HG03175 (cell line): ENCODE data around the gene DNAJB13.
"Not testable (repeated sequence)": the region's sequence is repeated elsewhere in the genome, so short reads cannot be mapped to it uniquely, and the experiment has no call there.

ENCODE experiments used
- ATAC-seq: cut with Tn5 transposase; IDR thresholded peaks from one replicate; pipeline ENCODE4 v1.9.1; 2021; ENCODE audit warnings: mild to moderate bottlenecking, moderate library complexity; ENCODE audit not compliant: unreplicated experiment

The DNAJB13 gene, protein sequence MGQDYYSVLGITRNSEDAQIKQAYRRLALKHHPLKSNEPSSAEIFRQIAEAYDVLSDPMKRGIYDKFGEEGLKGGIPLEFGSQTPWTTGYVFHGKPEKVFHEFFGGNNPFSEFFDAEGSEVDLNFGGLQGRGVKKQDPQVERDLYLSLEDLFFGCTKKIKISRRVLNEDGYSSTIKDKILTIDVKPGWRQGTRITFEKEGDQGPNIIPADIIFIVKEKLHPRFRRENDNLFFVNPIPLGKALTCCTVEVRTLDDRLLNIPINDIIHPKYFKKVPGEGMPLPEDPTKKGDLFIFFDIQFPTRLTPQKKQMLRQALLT

DNA sequence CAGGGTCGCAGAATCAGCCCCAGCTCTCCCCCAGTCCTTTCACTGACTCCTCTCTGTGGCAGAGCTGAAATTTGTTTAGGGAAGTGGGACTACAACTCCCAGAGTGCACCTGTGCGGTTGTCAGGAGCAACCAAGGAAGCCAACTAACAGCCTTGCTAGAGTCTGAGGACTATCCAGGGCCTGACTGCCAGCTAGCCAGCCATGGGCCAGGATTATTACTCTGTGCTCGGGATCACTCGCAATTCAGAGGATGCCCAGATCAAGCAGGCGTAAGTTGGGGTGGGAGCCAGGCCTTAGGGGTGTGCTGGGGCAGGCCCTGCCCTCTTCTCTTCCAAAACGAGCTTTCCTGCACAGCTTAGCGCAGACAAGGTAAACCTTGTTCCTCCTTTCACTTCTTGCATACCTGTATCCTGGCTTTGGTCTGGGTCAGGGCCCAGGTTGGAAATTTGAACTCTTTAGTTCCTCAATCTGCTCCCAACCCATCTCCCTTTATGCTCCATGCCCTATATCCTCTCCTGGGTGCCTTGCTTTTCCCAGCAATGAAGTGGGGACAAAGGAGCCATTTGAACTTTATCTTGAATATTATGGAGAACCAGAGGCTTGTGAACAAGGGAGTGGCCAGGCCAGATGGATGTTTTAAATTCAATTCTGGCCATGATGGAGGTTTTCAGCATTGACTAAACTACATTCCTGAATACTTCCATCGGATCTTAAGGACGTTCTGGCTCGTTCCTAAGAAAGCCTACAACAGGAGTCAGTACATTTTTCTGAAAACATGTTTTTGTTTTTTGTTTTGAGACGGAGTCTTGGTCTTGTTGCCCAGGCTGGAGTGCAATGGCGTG is at the start of gene DNAJB13:
DNAJB13 (plus strand) TSS at position 158 of the 842 bp plus-strand sequence; CDS start at position 202, 44 bp downstream.
- peak; percentile 96 for ATAC-seq

DNA sequence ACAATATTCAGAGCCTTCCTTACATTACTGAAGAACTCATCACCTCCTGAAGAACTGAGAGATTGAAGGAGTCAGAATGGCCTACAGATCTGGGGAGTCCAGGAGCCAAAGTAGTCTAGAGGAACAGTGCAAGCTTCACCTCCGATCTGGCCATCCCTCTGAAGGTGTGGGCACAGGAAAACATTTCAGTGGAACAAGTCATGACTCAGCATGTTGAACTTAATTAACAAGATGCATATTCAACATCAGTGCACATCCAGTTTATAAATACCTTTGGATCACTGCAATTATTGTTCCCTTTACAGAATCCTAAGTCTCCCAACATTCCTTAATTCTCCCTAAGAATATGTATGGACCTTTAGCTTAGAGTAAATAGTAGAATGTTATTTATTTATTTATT is 48.5 kb upstream of the DNAJB13 start:
- no peak for ATAC-seq

DNA sequence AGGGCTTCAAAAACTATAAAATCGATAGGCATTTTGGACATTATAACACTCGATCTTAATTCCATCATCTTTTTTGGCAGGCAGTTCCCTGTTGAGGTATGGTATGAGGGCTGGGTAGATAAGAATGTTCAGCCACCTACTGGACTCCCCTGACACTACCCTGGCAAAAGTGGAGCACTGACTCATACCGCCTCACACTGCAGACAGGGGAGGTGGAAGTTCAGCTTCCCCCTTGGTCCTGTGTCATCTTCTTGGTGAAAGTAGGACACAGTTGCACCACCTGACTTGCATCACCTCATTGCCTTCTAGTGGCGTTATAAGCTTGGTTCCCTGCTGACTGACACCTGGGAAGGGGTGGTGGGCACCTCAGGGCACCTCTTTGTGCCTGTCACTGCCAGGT is 43.6 kb upstream of the DNAJB13 start:
- ATAC-seq: no peak

DNA sequence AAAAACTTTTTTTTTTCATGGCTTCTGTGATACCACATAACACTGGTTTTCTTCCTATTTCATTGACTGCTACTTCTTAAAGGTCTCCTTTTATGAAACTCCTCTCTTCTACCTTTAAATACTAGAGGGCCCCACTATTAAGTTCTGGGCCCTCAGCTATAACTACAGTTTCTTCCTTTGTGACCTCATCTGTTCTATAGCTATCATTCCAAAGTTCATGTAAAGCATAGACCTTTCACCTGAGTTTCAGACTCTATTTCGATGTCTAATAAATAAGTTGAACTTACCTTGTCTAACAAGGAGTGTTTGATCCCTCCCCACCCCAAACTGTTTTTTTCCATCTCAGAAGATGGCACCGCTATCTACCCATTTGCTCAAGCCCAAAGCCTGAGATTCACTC is 38.8 kb upstream of the DNAJB13 start:
- no peak for ATAC-seq

DNA sequence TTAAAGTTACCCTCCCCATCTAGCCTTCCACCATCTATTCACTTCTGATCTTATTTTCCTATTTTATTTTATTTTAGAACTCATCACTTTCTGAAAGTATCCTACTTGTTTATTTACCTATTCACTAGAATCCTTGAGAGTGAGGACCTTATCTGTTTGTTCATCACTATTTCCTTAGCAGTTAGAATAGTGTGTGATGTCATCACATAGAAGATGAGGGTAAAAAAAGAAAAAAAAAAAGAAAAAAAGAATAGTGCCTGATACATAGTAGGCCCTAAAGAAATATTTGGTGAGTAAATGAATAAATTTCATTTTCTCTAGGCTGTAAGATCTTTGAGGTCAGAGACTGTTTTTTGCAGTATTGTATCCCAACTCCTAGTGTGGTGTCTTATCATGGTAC is 37.4 kb upstream of the DNAJB13 start:
- no peak for ATAC-seq

DNA sequence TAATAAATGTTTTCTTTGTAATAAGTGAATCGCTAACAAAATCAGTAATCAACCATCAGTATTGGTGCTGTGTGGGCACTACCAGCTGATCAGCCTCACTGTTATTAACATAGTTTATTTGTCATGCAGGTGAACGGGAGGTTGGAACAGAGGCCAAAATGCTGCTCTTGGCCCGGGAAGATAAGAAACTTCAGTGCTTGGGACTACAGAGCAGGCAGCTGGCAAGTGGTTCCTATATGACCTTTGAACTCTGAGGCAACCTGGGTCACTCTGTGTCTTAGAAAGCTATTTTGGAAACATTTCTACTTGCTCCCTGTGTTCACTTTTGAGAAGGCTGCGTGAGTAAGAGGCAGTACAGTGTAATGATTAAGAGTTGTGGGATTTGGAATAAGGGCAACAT is 36.5 kb upstream of the DNAJB13 start:
- ATAC-seq: no peak

DNA sequence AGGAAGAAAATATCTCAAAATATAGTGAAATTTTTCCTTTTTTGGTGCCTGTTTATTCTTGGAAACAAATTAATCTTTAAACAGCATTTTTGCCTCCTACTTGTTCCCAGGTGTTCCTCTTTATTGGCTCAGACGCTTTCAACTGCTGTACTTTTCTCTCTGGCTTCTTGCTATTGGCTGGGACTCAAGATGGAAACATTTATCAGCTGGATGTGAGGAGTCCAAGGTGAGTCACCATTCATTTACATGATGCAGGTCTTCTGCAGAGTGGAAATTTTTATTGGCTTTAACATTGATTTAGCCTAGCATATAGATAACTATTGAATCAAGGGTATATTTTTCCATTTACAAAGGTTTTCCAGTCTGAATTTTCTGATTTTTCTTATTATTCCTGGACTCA is 34.4 kb upstream of the DNAJB13 start:
- no peak for ATAC-seq

DNA sequence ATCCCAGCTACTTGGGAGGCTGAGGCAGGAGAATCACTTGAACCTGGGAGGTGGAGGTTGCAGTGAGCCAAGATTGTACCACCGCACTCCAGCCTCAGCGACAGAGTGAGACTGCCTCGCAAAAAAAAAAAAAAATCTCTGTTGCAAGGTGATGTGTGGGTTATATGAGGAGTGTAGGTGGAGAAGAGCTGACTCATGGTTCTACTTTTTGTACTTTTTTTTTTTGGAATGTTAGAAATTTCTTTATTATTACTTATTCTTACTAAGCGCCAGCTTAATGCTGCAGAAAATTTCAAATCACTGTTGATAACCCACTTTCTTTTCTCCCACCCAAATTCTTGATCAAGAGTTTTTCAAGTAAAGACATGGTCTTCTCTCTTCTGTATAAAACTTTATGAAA is 29.6 kb upstream of the DNAJB13 start:
- ATAC-seq: no peak

DNA sequence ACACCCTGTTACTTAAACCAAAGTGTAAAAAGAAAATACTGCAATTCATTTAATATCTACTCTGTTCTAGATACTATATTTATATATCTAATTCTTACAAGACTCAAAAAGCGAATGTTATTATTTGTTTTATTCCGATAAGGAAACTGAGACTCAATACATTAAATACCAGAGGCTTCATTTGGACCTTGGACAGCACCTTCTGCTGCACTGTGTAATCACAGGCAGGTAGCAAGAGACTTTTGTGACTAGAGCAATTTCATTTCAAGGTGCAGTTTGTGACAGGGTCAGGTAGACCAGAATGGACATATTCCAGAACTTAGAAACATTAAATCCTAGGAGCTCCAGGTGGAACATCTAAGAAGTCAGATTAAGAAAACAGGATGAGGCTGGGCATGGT is 21.4 kb upstream of the DNAJB13 start:
- ATAC-seq: no peak

DNA sequence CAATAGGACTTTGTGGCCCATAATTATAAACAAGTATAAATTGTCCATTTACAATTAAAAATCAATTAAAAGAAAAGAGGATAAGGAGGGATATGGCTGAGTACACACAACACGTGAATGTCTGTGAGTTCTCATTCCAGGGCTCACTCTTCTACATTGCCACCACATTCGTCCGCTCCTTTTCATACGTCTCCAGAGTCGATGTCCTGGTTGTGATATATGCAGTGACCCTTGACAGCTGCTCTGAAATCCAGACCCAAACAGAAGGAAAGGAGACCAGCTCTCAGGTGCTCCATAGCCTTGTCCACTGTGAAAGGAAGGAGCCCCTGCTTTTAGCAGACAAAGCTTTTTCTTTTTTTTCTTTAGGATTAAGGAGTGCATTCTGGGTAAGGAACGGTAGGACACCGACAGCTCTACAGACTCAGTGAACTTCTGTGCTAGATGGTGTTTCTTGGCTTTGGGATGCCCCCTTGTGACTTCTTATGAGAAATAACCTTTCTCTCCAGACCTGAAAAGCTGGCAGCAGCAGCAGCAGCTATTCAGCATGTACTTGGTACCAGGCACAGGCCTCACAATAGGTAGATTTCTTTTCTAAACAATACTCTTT is 19.7 kb upstream of the DNAJB13 start:
- ATAC-seq: no peak

DNA sequence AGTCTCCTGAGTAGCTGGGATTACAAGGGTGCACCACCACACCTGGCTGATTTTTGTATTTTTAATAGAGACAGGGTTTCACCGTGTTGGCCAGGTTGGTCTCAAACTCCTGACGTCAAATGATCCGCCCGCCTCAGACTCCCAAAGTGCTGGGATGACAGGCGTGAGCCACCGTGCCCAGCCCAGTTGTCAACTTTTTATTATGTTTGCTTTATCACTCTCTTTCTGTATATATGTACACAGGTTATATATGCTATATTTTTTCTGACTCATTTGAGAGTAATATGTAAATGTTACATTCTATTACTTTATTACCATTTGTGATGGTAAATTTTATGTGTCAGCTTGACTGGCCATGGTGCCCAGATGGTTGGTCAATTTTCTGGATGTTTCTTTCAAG is 18.9 kb upstream of the DNAJB13 start:
- ATAC-seq: no peak

DNA sequence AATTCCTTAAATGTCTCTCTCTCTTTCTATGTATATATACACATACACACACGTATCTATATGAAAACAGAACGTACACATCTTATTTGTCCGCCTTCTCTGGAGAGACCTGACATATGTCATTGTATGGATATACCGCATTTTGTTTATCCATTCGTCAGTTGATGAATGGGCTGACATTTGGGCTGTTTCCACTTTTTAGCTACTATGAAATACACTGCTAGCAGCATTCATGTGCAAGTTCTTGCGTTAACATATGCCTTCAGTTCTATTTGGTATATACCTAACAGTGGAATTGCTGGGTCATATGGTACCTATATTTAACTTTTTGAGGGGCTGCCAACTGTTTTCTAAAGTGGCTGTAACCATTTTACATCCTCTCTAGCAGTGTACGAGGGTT is 18.0 kb upstream of the DNAJB13 start:
- no peak for ATAC-seq

DNA sequence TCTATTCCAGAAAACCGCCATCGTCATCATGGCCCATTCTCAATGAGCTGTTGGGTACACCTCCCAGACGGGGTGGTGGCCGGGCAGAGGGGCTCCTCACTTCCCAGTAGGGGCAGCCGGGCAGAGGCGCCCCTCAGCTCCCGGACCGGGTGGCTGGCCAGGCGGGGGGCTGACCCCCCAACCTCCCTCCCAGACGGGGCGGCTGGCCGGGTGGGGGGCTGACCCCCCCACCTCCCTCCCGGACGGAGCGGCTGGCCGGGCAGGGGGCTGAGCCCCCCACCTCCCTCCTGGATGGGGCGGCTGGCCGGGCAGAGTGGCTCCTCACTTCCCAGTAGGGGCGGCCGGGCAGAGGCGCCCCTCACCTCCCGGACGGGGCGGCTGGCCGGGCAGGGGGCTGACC is 14.8 kb upstream of the DNAJB13 start:
- ATAC-seq: not testable (repeated sequence)

DNA sequence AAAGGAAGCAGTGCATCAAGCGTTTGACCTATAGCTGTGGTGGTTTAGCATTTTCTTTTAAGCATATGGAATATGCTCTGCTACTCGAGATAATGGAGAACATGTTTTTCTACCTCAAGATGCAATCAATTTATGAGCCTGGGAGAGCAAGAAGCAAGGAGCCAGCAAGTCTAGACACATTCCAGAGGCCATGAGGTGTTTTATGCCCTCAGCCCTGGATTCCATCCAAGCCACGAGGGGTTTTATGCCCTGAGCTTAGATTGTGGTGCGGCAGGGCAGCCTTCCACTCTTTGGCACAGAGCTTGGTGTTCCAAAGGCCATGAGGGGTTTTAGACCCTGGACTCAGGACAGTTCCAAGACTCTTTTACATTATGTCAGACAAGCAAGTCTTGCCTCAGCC is 11.7 kb upstream of the DNAJB13 start:
- no peak for ATAC-seq

DNA sequence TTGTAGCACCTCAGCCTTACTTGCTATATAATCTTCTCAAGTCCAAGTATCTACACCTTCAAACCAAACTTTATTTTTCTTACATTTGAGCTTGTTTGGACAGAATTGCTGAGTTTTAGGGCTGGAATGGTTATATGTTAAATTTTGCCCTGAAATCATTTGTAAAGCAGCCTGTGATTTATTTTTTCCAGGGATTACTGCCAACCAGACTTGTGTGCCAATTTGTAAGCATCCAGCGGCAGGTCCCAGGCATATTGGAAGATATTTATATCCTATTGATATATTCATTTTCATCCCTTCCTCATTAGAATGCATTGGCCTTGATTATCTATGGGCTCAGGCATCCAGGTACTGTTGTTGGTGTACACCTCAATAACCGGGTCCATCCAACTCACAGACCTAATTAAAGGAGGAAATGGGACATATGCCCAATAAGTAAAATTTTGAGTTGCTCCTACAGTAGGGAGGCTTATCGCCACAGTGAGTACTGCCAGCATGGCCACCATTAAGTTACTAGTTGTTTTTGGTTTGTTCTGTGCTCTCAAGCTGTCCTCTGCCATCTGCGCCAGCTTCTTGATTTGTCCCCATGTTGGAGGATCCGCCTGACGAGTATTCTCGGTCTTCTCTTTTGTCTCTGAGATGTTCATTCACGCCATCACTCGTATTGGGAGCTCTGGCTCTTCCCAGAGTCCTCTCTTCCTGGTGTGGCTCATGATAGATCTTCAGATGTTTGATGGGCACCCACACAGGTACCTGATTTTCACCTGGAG is 9.8 kb upstream of the DNAJB13 start:
- ATAC-seq: no peak

DNA sequence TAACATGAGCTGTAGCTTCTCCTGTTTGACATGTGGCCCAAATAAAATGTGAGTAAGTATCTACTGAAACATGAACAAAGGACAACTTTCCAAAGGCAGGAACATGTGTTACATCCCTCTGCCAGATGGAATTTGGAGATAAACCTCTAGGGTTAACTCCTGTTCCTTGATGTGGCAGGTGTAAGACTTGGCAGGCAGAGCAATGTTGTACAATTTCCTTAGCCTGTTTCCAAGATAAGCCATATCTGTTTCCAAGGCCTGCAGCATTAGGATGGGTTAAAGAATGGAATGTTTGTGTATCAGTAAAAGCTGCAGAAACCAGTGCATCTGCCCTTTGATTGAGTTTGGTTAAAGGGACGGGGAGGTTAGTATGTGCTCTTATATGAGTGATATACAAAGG is 8.8 kb upstream of the DNAJB13 start:
- no peak for ATAC-seq

DNA sequence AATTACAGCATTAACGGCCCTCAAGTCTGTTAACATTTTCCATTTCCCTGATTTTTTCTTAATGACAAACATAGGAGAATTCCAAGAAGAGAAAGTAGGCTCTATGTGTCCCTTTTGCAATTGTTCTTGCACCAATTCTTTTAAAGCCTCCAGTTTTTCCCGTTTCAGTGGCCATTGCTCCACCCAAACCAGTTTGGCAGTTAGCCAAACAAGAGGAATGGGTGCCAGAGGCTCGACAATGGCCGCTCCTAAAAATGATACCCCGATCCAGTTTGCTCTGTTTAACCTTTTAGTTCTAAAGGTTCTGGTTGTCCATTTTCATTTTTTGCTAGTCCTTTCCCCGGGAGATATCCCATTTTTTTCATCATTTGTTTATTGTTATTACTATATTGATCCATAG is 6.7 kb upstream of the DNAJB13 start:
- ATAC-seq: no peak

DNA sequence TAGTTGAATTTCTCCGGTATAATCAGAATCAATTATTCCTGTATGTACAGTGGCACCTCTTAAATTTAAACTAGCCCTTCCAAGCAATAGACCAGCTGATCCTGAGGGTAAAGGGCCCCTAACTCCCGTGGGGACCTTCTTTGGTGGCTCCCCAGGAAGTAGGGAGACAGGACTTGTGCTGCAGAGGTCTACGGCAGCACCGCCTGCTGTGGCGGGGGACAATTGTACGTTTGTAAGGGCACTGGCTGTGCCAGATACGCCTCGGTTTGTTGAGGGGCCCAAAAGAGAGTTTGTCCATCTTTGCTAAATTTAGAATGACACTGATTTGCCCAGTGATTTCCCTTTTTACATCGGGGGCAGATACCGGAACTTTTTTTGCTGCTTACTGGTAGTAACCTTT is 5.9 kb upstream of the DNAJB13 start:
- ATAC-seq: no peak

DNA sequence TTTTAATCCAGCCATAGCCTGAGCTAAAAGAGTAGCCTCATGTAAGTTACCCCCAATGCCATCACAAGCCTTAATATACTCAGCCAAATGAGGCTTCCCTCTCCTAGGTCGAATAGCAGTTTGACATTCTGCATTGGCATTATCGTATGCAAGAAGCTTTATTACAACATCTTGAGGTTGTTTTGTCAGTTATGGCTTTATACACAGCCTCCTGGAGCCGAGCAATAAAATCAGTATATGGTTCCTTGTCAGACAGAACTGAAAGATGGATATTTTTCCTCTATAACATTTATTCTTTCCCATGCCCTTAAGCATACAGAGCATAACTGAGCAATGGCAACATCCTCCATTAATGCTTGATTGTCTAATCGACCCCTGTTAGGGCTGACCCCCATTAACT is 5.4 kb upstream of the DNAJB13 start:
- ATAC-seq: no peak

DNA sequence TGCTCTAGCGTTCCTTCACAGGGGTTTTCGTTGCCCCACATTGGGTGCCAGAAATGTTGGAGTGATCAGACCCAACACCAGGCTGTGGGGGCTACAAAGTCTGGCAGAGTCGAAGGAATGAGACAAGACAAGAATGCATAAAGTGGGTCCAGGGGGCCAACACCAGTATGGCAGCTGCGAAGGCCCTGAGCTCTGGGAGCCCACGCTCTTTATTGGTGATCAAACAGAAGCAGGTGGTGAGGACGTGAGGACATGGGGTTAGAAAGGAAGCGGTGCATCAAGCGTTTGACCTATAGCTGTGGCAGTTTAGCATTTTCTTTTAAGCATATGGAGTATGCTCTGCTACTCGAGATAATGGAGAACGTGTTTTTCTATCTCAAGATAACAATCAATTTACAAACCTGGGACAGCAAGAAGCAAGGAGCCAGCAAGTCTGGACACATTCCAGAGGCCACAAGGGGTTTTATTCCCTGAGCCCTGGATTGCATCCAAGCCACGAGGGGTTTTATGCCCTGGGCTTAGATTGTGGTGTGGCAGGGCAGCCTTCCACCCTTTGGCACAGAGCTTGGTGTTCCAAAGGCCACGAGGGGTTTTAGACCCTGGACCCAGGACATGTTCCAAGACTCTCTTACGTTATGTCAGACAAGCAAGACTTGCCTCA is 3.9 kb upstream of the DNAJB13 start:
- ATAC-seq: no peak

DNA sequence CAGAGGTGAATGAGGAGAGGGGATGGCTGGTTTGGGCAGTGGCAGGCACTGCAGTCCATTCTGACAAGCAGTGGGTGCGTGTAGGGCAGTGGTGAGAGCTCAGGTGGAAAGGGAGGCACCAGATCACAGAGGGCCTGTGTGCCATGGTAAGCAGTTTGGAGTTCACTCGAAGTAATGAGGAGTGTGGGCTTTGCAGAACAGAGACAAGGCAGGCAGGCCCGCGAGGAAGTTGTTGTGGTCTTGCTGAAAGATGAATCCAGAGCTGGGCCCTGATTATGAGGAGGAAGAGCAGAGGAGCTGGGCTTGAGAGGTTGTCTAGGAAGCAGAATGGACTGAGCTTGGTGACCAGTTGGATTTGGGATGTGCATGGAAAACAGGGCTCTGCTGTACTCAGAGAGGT is 1.6 kb upstream of the DNAJB13 start:
- ATAC-seq: no peak
